HEK293 (cell line): ENCODE measurements around the gene ZAR1.

Experiments used
- CTCF ChIP-seq: fragments of 450-650 bp; formaldehyde crosslinking; IDR thresholded peaks from 2 replicates; pipeline ENCODE4 v1.5.1; 2016; ENCODE audit warnings: missing biosample characterization, missing genetic modification characterization
- KLF1 ChIP-seq: fragments of 450-650 bp; formaldehyde crosslinking; IDR thresholded peaks from 2 replicates; pipeline ENCODE4 v1.5.1; 2016; ENCODE audit warnings: missing biosample characterization, missing genetic modification characterization
- KLF10 ChIP-seq: fragments of 450-650 bp; IDR thresholded peaks from 2 replicates; pipeline ENCODE4 v1.5.1; 2018; ENCODE audit warnings: missing biosample characterization, mild to moderate bottlenecking, missing genetic modification characterization
- PBX3 ChIP-seq: sonication (generic); formaldehyde crosslinking; IDR thresholded peaks from 2 replicates; pipeline ENCODE4 v1.8.1; 2022; ENCODE audit warnings: mild to moderate bottlenecking, moderate library complexity, missing genetic modification reagents
- REST ChIP-seq: fragments of 450-650 bp; formaldehyde crosslinking; IDR thresholded peaks from 2 replicates; pipeline ENCODE4 v1.5.1; 2016; ENCODE audit warnings: missing biosample characterization, missing genetic modification characterization
- SP7 ChIP-seq: fragments of 450-650 bp; formaldehyde crosslinking; IDR thresholded peaks from 2 replicates; pipeline ENCODE4 v1.5.1; 2016; ENCODE audit warnings: missing biosample characterization, missing genetic modification characterization
- YY1 ChIP-seq: fragments of 450-650 bp; formaldehyde crosslinking; IDR thresholded peaks from 2 replicates; pipeline ENCODE4 v1.5.1; 2018; ENCODE audit warnings: missing biosample characterization, missing genetic modification characterization
- ZBTB21 ChIP-seq: fragments of 450-650 bp; formaldehyde crosslinking; IDR thresholded peaks from 2 replicates; pipeline ENCODE4 v1.5.1; 2017; ENCODE audit warnings: missing biosample characterization, missing genetic modification characterization
- ZNF184 ChIP-seq: fragments of 450-650 bp; IDR thresholded peaks from 2 replicates; pipeline ENCODE4 v1.5.1; 2018; ENCODE audit warnings: missing biosample characterization, mild to moderate bottlenecking, missing genetic modification characterization
- ZNF423 ChIP-seq: fragments of 450-650 bp; formaldehyde crosslinking; IDR thresholded peaks from 2 replicates; pipeline ENCODE4 v1.5.1; 2016; ENCODE audit warnings: missing biosample characterization, missing genetic modification characterization
- ZNF433 ChIP-seq: fragments of 450-650 bp; formaldehyde crosslinking; IDR thresholded peaks from 2 replicates; pipeline ENCODE4 v1.5.1; 2016; ENCODE audit warnings: missing biosample characterization, missing genetic modification characterization, low read depth
- ZNF660 ChIP-seq: fragments of 450-650 bp; IDR thresholded peaks from 2 replicates; pipeline ENCODE4 v1.5.1; 2018; ENCODE audit warnings: missing biosample characterization, mild to moderate bottlenecking, missing genetic modification characterization

- TF ChIP-seq YY1 (no peak), CTCF (tag by site-specific recombination) (no peak), ZNF423 (tag by site-specific recombination) (no peak), PBX3 (CRISPR knock-in tag) (no peak), REST (tag by site-specific recombination) (no peak), ZBTB21 (tag by site-specific recombination) (no peak), ZNF660 (tag by site-specific recombination) (no peak), KLF10 (tag by site-specific recombination) (no peak), ZNF184 (tag by site-specific recombination) (no peak), KLF1 (no peak), ZNF433 (tag by site-specific recombination) (no peak), SP7 (tag by site-specific recombination) (no peak)
Observed at GRCh38 chr4:48484494-48485168, 5.4 kb upstream of the ZAR1 start.
